ENCODE results near the gene EVA1A.

Gene EVA1A

DNA sequence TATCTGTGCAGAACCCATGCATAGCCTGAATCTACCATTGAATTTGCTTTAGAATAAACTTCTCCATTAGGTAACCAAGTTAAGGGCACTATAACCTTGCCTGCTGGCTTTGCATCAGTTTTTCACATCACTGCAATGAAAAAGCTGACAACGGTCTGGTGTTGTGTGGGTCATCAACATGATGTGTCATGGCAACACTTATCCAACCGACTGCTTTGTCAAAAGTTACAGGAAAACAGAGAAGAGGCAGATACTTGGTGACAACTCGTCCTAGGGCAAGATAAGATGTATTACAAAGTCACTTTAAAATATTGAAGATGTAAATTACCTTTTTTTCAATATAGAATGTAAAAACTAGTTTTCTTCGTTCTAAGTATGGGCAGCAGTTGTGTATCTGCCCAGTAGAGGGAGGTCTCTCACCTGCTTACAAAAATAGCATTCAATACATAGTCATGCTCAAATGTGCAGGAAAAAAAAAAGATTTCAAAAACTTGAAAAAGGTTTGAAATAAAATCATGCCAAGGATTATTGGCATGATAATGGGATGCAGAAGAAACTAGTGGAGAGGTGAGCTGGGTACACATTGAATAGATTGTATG is 96.3 kb downstream of the EVA1A start:
- in situ Hi-C loops (cut with MboI; ENCODE audit: low pct_unique_long_range_greater_than_20kb, low sequenced_read_pairs, unreplicated experiment) = loop anchor here (25.0 kb wide), 1 partner anchor 148 kb away; no protein-coding TSS in a partner anchor
- TF ChIP-seq, protein P1, sequence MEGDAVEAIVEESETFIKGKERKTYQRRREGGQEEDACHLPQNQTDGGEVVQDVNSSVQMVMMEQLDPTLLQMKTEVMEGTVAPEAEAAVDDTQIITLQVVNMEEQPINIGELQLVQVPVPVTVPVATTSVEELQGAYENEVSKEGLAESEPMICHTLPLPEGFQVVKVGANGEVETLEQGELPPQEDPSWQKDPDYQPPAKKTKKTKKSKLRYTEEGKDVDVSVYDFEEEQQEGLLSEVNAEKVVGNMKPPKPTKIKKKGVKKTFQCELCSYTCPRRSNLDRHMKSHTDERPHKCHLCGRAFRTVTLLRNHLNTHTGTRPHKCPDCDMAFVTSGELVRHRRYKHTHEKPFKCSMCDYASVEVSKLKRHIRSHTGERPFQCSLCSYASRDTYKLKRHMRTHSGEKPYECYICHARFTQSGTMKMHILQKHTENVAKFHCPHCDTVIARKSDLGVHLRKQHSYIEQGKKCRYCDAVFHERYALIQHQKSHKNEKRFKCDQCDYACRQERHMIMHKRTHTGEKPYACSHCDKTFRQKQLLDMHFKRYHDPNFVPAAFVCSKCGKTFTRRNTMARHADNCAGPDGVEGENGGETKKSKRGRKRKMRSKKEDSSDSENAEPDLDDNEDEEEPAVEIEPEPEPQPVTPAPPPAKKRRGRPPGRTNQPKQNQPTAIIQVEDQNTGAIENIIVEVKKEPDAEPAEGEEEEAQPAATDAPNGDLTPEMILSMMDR (IDR thresholded peaks at IDR 0.05; ENCODE audit: extremely low read depth, insufficient read depth, missing control alignments) = peak; percentile 50
- peak; percentile 20 for DNase-seq (ENCODE audit: low spot score)

DNA sequence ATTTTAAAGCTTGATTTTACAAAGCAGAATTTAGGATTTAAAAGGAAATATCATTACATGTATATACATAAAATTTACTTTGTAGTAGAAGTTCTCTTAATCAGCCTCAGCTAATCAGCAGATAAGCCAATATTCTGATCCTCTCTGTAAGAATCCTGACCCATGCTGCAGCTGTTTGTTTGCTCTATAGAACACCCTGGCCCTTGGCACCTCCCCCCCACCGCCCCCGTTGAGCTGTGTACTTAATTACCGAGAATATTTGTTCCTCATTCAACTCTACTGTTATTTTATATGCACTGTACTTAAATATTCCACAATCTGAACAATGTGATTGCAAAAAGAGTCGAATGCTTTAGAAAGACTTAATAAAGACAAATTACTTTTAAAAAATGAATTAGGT is 98.0 kb downstream of the EVA1A start:
- in situ Hi-C loops (cut with MboI; ENCODE audit: low pct_unique_long_range_greater_than_20kb, low sequenced_read_pairs, unreplicated experiment) = loop anchor here (25.0 kb wide), 1 partner anchor 150 kb away; no protein-coding TSS in a partner anchor
- DNase-seq (ENCODE audit: low spot score) = no peak
- TF ChIP-seq, protein P1 (IDR thresholded peaks at IDR 0.05; ENCODE audit: extremely low read depth, insufficient read depth, missing control alignments) = no peak

DNA sequence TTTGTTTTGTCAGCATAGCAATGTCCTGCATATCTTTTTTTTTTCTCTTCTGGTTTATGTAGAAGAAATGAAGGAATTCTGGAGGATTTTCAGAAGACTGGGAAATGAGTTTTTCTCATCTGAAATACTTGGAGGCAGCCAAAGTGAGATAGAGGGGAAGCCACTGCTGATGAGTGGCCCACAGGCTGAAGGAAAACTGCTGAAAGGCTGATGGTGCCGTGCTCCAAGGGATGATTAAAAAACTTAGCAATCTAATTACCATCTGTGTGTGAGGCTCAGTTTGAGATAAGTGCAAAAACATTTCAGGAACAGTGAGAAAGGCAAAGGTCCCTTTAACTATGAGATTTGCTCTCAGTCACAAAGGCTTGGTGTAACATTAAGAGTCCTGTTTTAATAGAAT is 98.5 kb downstream of the EVA1A start:
- no peak for DNase-seq (ENCODE audit: low spot score)
- TF ChIP-seq, protein P1 (IDR thresholded peaks at IDR 0.05; ENCODE audit: extremely low read depth, insufficient read depth, missing control alignments) = no peak
- in situ Hi-C loops (cut with MboI; ENCODE audit: low pct_unique_long_range_greater_than_20kb, low sequenced_read_pairs, unreplicated experiment) = loop anchor here (25.0 kb wide), 1 partner anchor 150 kb away; no protein-coding TSS in a partner anchor

DNA sequence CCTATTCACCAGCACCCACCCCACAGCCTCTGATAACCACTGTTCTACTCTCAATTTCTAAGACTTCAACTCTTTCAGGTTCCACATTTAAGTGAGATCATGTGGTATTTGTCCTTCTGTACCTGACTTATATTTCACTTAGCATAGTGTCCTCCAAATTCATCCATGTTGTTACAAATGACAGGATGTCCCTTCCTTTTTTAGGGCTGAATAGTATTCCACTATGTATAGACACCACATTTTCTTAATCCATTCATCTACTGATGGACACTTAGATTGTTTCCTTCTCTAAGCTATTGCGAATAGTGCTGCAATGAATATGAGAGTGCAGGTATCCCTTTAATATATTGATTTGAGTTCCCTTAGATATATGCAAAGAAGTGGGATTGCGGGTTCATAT is 100.1 kb downstream of the EVA1A start:
- in situ Hi-C loops (cut with MboI; ENCODE audit: low pct_unique_long_range_greater_than_20kb, low sequenced_read_pairs, unreplicated experiment) = loop anchor here (25.0 kb wide), 1 partner anchor 152 kb away; no protein-coding TSS in a partner anchor
- TF ChIP-seq, protein P1 (IDR thresholded peaks at IDR 0.05; ENCODE audit: extremely low read depth, insufficient read depth, missing control alignments) = no peak
- DNase-seq (ENCODE audit: low spot score) = no peak

DNA sequence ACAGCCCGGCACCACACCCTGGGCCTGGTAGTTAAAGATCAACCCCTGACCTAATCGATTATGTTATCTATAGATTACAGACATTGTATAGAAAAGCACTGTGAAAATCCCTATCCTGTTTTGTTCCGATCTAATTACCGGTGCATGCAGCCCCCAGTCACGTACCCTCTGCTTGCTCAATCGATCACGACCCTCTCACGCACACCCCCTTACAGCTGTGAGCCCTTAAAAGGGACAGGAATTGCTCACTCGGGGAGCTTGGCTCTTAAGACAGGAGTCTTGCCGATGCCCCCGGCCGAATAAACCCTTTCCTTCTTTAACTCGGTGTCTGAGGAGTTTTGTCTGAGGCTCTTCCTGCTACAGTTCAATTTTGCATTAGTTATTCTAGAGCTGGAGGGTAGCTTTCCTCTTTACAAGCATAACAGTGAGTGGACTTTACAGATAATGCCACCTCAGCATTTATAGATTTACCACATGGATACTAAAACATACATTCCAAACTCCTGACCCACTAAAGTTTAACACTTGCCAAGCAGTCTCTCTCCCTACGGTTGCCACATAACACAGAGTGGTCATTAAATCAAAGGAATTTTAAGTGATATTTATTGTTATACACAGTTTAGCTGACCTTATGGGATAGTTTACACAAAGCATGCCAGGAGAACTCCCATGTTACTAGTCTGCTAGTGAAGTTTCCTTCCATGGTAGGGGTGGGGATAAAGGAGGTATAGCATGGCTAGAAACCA is 101.0 kb downstream of the EVA1A start:
- in situ Hi-C loops (cut with MboI; ENCODE audit: low pct_unique_long_range_greater_than_20kb, low sequenced_read_pairs, unreplicated experiment) = loop anchor here (25.0 kb wide), 1 partner anchor 153 kb away; no protein-coding TSS in a partner anchor

DNA sequence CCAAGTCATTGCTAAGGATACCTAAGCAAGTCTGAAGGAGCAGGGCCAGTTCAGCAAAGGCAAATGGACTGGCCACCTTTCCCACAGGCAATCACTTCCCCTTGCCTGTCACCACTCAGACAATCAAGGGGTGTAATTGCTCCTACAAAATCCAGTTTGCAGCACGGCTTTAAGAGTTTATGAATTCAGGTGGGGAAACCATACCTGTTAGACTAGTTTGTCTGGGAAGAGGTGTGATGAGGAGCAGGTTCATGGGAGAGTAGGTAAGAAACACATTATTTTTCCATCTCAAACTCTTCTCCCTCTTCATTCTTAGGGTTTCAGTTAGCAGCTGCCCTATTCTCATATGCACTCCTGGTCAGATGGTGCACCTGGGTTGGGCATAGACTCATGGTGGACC is 102.5 kb downstream of the EVA1A start:
- in situ Hi-C loops (cut with MboI; ENCODE audit: low pct_unique_long_range_greater_than_20kb, low sequenced_read_pairs, unreplicated experiment) = loop anchor here (25.0 kb wide), 1 partner anchor 154 kb away; no protein-coding TSS in a partner anchor
- no peak for DNase-seq (ENCODE audit: low spot score)
- TF ChIP-seq, protein P1 (IDR thresholded peaks at IDR 0.05; ENCODE audit: extremely low read depth, insufficient read depth, missing control alignments) = no peak

More for the DNA sequence above, 101.0 kb downstream of the EVA1A start:
- DNase-seq (ENCODE audit: low spot score) = no peak
- TF ChIP-seq, protein P1 (IDR thresholded peaks at IDR 0.05; ENCODE audit: extremely low read depth, insufficient read depth, missing control alignments) = no peak
